ENCODE data around the gene RBM26. TPM values are rescaled to one million over a fixed set of nuclear protein-coding genes. Genes with fewer than 3 reads are reported as not detected.

RBM26 gene
- polyA plus RNA-seq, 3 donors, result 3.5 to 25.3 (median 5.0) TPM

- Histone ChIP-seq H3K9ac (ENCODE audit: insufficient read depth, low read length, poor library complexity, severe bottlenecking) (no peak overlapping the region), H3K4me3 (replicated peaks in 1 of 3; ENCODE audit: low read depth in 2 of 3, low read length in 3 of 3) (no peak overlapping the region), H3K4me1 (ENCODE audit: control insufficient read depth in 1 of 2, insufficient read depth in 2 of 2, low read length in 2 of 2) (no peaks in the 10 kb centered on the region), H3K27ac (ENCODE audit: low read depth in 1 of 2, low read length in 2 of 2) (no peak overlapping the region), H3K9me3 (replicated peaks in 1 of 2; ENCODE audit: control insufficient read depth in 1 of 2, insufficient read depth in 1 of 2, low read length in 2 of 2) (no peaks in the 10 kb centered on the region), H3K27me3 (ENCODE audit: control insufficient read depth in 2 of 2, insufficient read depth in 2 of 2, low read length in 2 of 2) (peaks cover 0 to 9% of the 10 kb centered on the region in 2 donors), H2AFZ (ENCODE audit: insufficient read depth, low read depth, low read length, poor library complexity, severe bottlenecking) (no peak overlapping the region), H3K79me2 (ENCODE audit: insufficient read depth, low read length) (no peaks in the 10 kb centered on the region), H4K20me1 (ENCODE audit: insufficient read depth, low read length) (no peaks in the 10 kb centered on the region), H3K4me2 (replicated peaks; ENCODE audit: extremely low read depth, low read length, poor library complexity, severe bottlenecking) (no peak overlapping the region), H3K36me3 (replicated peaks in 1 of 2; ENCODE audit: control insufficient read depth in 1 of 2, insufficient read depth in 2 of 2, low read length in 2 of 2) (no peaks in the 10 kb centered on the region)
- no peaks in the 10 kb centered on the region for H3K9me3 Mint-ChIP-seq
- intact Hi-C loops (cut with micrococcal nuclease), result no loop called here
- H3K4me1 Mint-ChIP-seq, result no peaks in the 10 kb centered on the region
- H3K4me3 Mint-ChIP-seq, result no peak overlapping the region
- DNase-seq, result no peak
- no peak overlapping the region for H3K27ac Mint-ChIP-seq
- no CpG with 5 or more reads among the region's 3 CpGs for WGBS (ENCODE audit: insufficient coverage)
- no peak for TF ChIP-seq CTCF (IDR thresholded peaks at IDR 0.05)
- peaks cover 3 to 6% (median 5%) of the 10 kb centered on the region in 3 donors for H3K27me3 Mint-ChIP-seq (ENCODE audit: low read depth in 3 of 3)
- H3K36me3 Mint-ChIP-seq, result no peaks in the 10 kb centered on the region
Observed at GRCh38 chr13:79442706-79443105, 36.7 kb upstream of the RBM26 start.

- TF ChIP-seq CTCF (IDR thresholded peaks at IDR 0.05), result no peak
- Histone ChIP-seq H3K4me3 (replicated peaks in 1 of 3; ENCODE audit: low read depth in 2 of 3, low read length in 3 of 3) (no peak overlapping the region), H3K4me1 (ENCODE audit: control insufficient read depth in 1 of 2, insufficient read depth in 2 of 2, low read length in 2 of 2) (no peaks in the 10 kb centered on the region), H3K9ac (ENCODE audit: insufficient read depth, low read length, poor library complexity, severe bottlenecking) (no peak overlapping the region), H3K4me2 (replicated peaks; ENCODE audit: extremely low read depth, low read length, poor library complexity, severe bottlenecking) (no peak overlapping the region), H4K20me1 (ENCODE audit: insufficient read depth, low read length) (no peaks in the 10 kb centered on the region), H3K36me3 (replicated peaks in 1 of 2; ENCODE audit: control insufficient read depth in 1 of 2, insufficient read depth in 2 of 2, low read length in 2 of 2) (no peaks in the 10 kb centered on the region), H3K27me3 (ENCODE audit: control insufficient read depth in 2 of 2, insufficient read depth in 2 of 2, low read length in 2 of 2) (peaks cover 0 to 5% of the 10 kb centered on the region in 2 donors), H3K79me2 (ENCODE audit: insufficient read depth, low read length) (no peaks in the 10 kb centered on the region), H2AFZ (ENCODE audit: insufficient read depth, low read depth, low read length, poor library complexity, severe bottlenecking) (no peak overlapping the region), H3K9me3 (replicated peaks in 1 of 2; ENCODE audit: control insufficient read depth in 1 of 2, insufficient read depth in 1 of 2, low read length in 2 of 2) (no peaks in the 10 kb centered on the region), H3K27ac (ENCODE audit: low read depth in 1 of 2, low read length in 2 of 2) (no peak overlapping the region)
- DNase-seq, result no peak
- Mint-ChIP-seq H3K9me3 (no peaks in the 10 kb centered on the region), H3K36me3 (no peaks in the 10 kb centered on the region), H3K27me3 (ENCODE audit: low read depth in 3 of 3) (peaks cover 2 to 6% (median 3%) of the 10 kb centered on the region in 3 donors), H3K27ac (no peak overlapping the region), H3K4me1 (no peaks in the 10 kb centered on the region), H3K4me3 (no peak overlapping the region)
- no CpG with 5 or more reads among the region's 1 CpG for WGBS (ENCODE audit: insufficient coverage)
- intact Hi-C loops (cut with micrococcal nuclease), result no loop called here
Observed at GRCh38 chr13:79442221-79442620, 36.2 kb upstream of the RBM26 start.

All from CD14-positive monocyte (primary cell).